Adrenal gland (tissue), 5 donors: ENCODE data around the gene SYT1.

Experiments
- POLR2A ChIP-seq, 2 donors: fragments of 450-650 bp; IDR thresholded peaks; one replicate each; pipeline ENCODE4 v1.6.1; 2017; ENCODE audit warnings: antibody characterized with exemption in 2 of 2, mild to moderate bottlenecking in 2 of 2, moderate library complexity in 1 of 2
- TF ChIP-seq, protein P1 (sequence below), 6 experiments: fragments of 450-650 bp in 4 of 6; fragments of 200-600 bp in 2 of 6; sonication (generic) in 1 of 6; IDR thresholded peaks; 1 replicate in 5 of 6; 2 replicates in 1 of 6; pipeline versions ENCODE4 v1.5.1 to v1.8.0; 2016 to 2021; ENCODE audit warnings: antibody characterized with exemption in 6 of 6, mild to moderate bottlenecking in 2 of 6, moderate library complexity in 1 of 6
- donor health status: DM: no; HTN: no; CAD: no.

DNA sequence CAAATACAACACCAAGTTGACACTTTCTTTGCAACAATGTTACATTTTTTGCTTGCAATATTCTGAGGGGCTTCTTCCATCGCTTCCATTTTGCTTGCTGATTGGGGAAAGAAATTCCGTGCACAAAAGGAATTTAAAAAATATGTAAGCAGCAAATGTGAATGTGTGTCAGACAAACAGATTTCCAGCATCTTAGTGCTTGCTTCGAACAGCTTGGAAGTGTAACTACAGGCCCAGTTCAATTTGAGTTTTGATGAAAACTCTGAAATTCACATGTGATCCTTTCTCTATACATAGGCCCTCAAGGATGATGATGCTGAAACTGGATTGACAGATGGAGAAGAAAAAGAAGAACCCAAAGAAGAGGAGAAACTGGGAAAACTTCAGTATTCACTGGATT lies 427.1 kb downstream of the SYT1 start:
- TF ChIP-seq, protein P1, sequence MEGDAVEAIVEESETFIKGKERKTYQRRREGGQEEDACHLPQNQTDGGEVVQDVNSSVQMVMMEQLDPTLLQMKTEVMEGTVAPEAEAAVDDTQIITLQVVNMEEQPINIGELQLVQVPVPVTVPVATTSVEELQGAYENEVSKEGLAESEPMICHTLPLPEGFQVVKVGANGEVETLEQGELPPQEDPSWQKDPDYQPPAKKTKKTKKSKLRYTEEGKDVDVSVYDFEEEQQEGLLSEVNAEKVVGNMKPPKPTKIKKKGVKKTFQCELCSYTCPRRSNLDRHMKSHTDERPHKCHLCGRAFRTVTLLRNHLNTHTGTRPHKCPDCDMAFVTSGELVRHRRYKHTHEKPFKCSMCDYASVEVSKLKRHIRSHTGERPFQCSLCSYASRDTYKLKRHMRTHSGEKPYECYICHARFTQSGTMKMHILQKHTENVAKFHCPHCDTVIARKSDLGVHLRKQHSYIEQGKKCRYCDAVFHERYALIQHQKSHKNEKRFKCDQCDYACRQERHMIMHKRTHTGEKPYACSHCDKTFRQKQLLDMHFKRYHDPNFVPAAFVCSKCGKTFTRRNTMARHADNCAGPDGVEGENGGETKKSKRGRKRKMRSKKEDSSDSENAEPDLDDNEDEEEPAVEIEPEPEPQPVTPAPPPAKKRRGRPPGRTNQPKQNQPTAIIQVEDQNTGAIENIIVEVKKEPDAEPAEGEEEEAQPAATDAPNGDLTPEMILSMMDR (IDR thresholded peaks at IDR 0.05), result no peak
- no peak for TF ChIP-seq POLR2A (IDR thresholded peaks at IDR 0.05)
